SK-N-SH (cell line): ENCODE results near the gene GALNT17. TPM values are rescaled to one million over a fixed set of nuclear protein-coding genes. Genes with fewer than 3 reads are reported as not detected.

ENCODE experiments used
- CTCF ChIA-PET: fragments of 300-600, 350-600 bp; formaldehyde crosslinking; extraction: SDS; loops from one replicate; lab custom pipeline; 2021; lab: Yijun Ruan, JAX
- POLR2A ChIA-PET: fragments of 350-600 bp; sonication (Branson Sonifier 250); formaldehyde crosslinking; extraction: SDS; loops from one replicate; lab custom pipeline; 2020; ENCODE audit warnings: antibody characterized with exemption, inconsistent platforms; lab: Yijun Ruan, JAX
- DNase-seq: peaks from one replicate; pipeline ENCODE4 v3.0.0; 2012
- H2AFZ ChIP-seq: fragments of 200-600 bp; sonication (generic); 2 replicates; pipeline ENCODE4 v1.8.1; 2016; ENCODE audit warnings: antibody characterized with exemption, mild to moderate bottlenecking, low read depth
- H3F3A ChIP-seq: fragments of 200-600 bp; sonication (generic); replicated peaks from 2 replicates; pipeline ENCODE3; 2016; ENCODE audit warnings: antibody characterized with exemption, mild to moderate bottlenecking; ENCODE audit not compliant: insufficient read depth
- H3K27ac ChIP-seq, 2 experiments: fragments of 200-500 bp in 1 of 2; fragments of 200-600 bp in 1 of 2; sonication (Bioruptor generic) in 1 of 2; sonication (generic), shearing (Covaris generic) in 1 of 2; 2 replicates each; pipeline versions ENCODE4 v1.5.1 to v1.6.1; 2014 to 2016; ENCODE audit warnings: low read depth in 2 of 2, inconsistent platforms in 1 of 2, low read length in 1 of 2, mild to moderate bottlenecking in 1 of 2, mixed read lengths in 1 of 2
- H3K27me3 ChIP-seq: fragments of 200-600 bp; sonication (generic), shearing (Covaris generic); 2 replicates; pipeline ENCODE4 v1.6.1; 2016; ENCODE audit warnings: mixed run types; ENCODE audit not compliant: insufficient read depth
- H3K36me3 ChIP-seq, 2 experiments: fragments of 200-500 bp in 1 of 2; fragments of 200-600 bp in 1 of 2; sonication (Bioruptor generic) in 1 of 2; sonication (generic) in 1 of 2; replicated peaks in 1 of 2; 2 replicates each; pipeline versions ENCODE3 to v1.5.1; 2014 to 2016; ENCODE audit warnings: low read length in 1 of 2, mild to moderate bottlenecking in 1 of 2; ENCODE audit not compliant: insufficient read depth in 2 of 2, control insufficient read depth in 1 of 2
- H3K4me1 ChIP-seq, 2 experiments: fragments of 200-500 bp in 1 of 2; fragments of 200-600 bp in 1 of 2; sonication (Bioruptor generic) in 1 of 2; sonication (generic), shearing (Covaris generic) in 1 of 2; 2 replicates each; pipeline versions ENCODE4 v1.5.1 to v1.6.1; 2014 to 2016; ENCODE audit warnings: low read depth in 1 of 2, low read length in 1 of 2, mixed run types in 1 of 2; ENCODE audit not compliant: insufficient read depth in 2 of 2, control insufficient read depth in 1 of 2
- H3K4me2 ChIP-seq: fragments of 200-600 bp; sonication (generic), shearing (Covaris generic); 2 replicates; pipeline ENCODE4 v1.6.1; 2017; ENCODE audit warnings: mixed run types
- H3K4me3 ChIP-seq, 2 experiments: fragments of 200-500 bp in 1 of 2; fragments of 200-600 bp in 1 of 2; sonication (Bioruptor generic) in 1 of 2; sonication (generic), shearing (Covaris generic) in 1 of 2; 2 replicates each; pipeline versions ENCODE4 v1.5.1 to v1.8.1; 2014 to 2016; ENCODE audit warnings: low read depth in 2 of 2, inconsistent platforms in 1 of 2, low read length in 1 of 2, mild to moderate bottlenecking in 1 of 2, mixed read lengths in 1 of 2, moderate library complexity in 1 of 2
- H3K79me2 ChIP-seq: fragments of 200-600 bp; sonication (generic); 2 replicates; pipeline ENCODE4 v1.8.1; 2017; ENCODE audit warnings: mild to moderate bottlenecking; ENCODE audit not compliant: insufficient read depth
- H3K9ac ChIP-seq: fragments of 200-600 bp; sonication (generic); 2 replicates; pipeline ENCODE4 v1.6.1; 2017; ENCODE audit warnings: mixed run types
- H3K9me2 ChIP-seq: fragments of 200-600 bp; sonication (generic); 2 replicates; pipeline ENCODE4 v1.6.1; 2017; ENCODE audit warnings: mixed run types
- H3K9me3 ChIP-seq: fragments of 200-600 bp; sonication (generic); 2 replicates; pipeline ENCODE4 v1.6.1; 2017; ENCODE audit warnings: mixed run types, mild to moderate bottlenecking, moderate library complexity
- H4K20me1 ChIP-seq: fragments of 200-600 bp; sonication (generic); 2 replicates; pipeline ENCODE4 v1.6.1; 2017; ENCODE audit warnings: mild to moderate bottlenecking, mixed run types; ENCODE audit not compliant: insufficient read depth
- ELF1 ChIP-seq: IDR thresholded peaks from 2 replicates; pipeline ENCODE4 v1.4.0; 2012
- EP300 ChIP-seq, 2 experiments: IDR thresholded peaks; 2 replicates each; pipeline versions ENCODE4 v1.4.0 to v1.6.1; 2012; ENCODE audit warnings: borderline replicate concordance in 1 of 2, low read depth in 1 of 2, low read length in 1 of 2
- EZH2phosphoT487 ChIP-seq: fragments of 200-600 bp; sonication (generic); IDR thresholded peaks from 2 replicates; pipeline ENCODE4 v1.6.1; 2017; ENCODE audit warnings: low read depth, mixed run types, mild to moderate bottlenecking, antibody characterized with exemption, moderate library complexity, borderline replicate concordance
- FOSL2 ChIP-seq: IDR thresholded peaks from 2 replicates; pipeline ENCODE4 v1.4.0; 2012; ENCODE audit warnings: low read depth, mild to moderate bottlenecking, moderate library complexity, borderline replicate concordance
- FOXJ3 ChIP-seq: sonication (generic); formaldehyde crosslinking; IDR thresholded peaks from 2 replicates; pipeline ENCODE4 v1.5.1; 2020; ENCODE audit warnings: mild to moderate bottlenecking, missing genetic modification reagents
- GATA2 ChIP-seq: sonication (generic); formaldehyde crosslinking; IDR thresholded peaks from 2 replicates; pipeline ENCODE4 v1.5.0; 2020; ENCODE audit warnings: mild to moderate bottlenecking, missing genetic modification reagents
- MEF2A ChIP-seq: IDR thresholded peaks from 2 replicates; pipeline ENCODE4 v1.4.0; 2012; ENCODE audit warnings: low read depth, borderline replicate concordance
- MXI1 ChIP-seq: IDR thresholded peaks from 2 replicates; pipeline ENCODE4 v1.6.1; 2012; ENCODE audit warnings: mild to moderate bottlenecking, low read depth, low read length, improper control_type of control experiment
- NRF1 ChIP-seq: IDR thresholded peaks from 2 replicates; pipeline ENCODE4 v1.6.1; 2012; ENCODE audit warnings: low read depth, mild to moderate bottlenecking, low read length
- RFX5 ChIP-seq: IDR thresholded peaks from 2 replicates; pipeline ENCODE4 v1.6.1; 2012; ENCODE audit warnings: mild to moderate bottlenecking, improper control_type of control experiment, low read length
- SIN3A ChIP-seq: IDR thresholded peaks from 2 replicates; pipeline ENCODE4 v1.6.1; 2012; ENCODE audit warnings: low read depth, mild to moderate bottlenecking, low read length, moderate library complexity, borderline replicate concordance
- TAF1 ChIP-seq: IDR thresholded peaks from 2 replicates; pipeline ENCODE4 v1.6.1; 2012; ENCODE audit warnings: low read depth, mild to moderate bottlenecking, low read length, moderate library complexity, borderline replicate concordance
- WGBS: methylation state at CpG from one replicate; pipeline ENCODE4 v1.1.6; 2017; ENCODE audit warnings: low lambda C conversion rate; 5-methylcytosine and 5-hydroxymethylcytosine counted together
- polyA plus RNA-seq, 3 experiments: library from polyadenylated mRNA; depleted of rRNA; stranded (reverse); fragments of >200 nt; gene quantifications; 2 replicates each; pipeline ENCODE4 v1.2.3, GENCODE V29; 2012
- TF ChIP-seq, protein P1 (sequence below): fragments of 200-600 bp; sonication (generic); IDR thresholded peaks from 2 replicates; pipeline ENCODE4 v1.6.1; 2017; ENCODE audit warnings: antibody characterized with exemption, mild to moderate bottlenecking, moderate library complexity
- TF ChIP-seq, protein P2 (sequence below): IDR thresholded peaks from 2 replicates; pipeline ENCODE4; 2012
- TF ChIP-seq, protein P3 (sequence below): fragments of 150-350 bp; IDR thresholded peaks from 2 replicates; pipeline ENCODE4 v1.6.1; 2017; ENCODE audit warnings: antibody characterized with exemption, low read length, low read depth, borderline replicate concordance
- TF ChIP-seq, protein P4 (sequence below): IDR thresholded peaks from 2 replicates; pipeline ENCODE4 v1.4.0; 2012; ENCODE audit warnings: low read depth

The GALNT17 gene
- polyA plus RNA-seq, 1 of the 3 experiments (the other 2 are of a cell fraction) = not detected

DNA sequence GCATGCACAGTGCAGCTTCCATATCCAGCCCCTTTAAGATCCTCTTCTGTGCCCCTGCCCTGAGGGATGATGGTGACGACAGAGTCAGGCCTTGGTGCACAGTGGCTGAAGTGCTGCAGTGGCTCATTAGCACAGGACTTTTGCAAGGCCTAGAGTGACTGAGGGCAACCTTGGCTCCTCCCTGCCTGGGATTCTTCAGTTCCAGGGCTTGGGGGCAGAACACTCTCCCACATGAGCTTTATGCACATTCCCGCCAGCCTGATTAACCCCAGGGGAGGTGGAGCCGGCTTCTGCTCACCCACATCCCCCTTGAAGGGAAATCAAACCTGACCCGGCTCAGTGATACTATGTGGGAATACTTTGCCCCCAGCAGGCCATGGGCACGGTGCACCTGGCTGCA, 253.4 kb downstream of the GALNT17 start:
- ChIA-PET POLR2A (no interaction called here), CTCF (no interaction called here)
- no peaks in the 10 kb centered on the region for H3F3A ChIP-seq
- H3K9me3 ChIP-seq = no peaks in the 10 kb centered on the region
- whole genome bisulfite sequencing = 19% methylated on average over 4 of the region's 5 CpGs
- H3K4me1 ChIP-seq = no peaks in the 10 kb centered on the region
- no peak overlapping the region for H3K27ac ChIP-seq
- TF ChIP-seq MEF2A (no peak), NRF1 (no peak), GATA2 (no peak), EP300 (IDR thresholded peaks at IDR 0.05; ENCODE audit: borderline replicate concordance in 1 of 2, low read depth in 1 of 2, low read length in 1 of 2) (no peak), ELF1 (no peak), MXI1 (no peak), SIN3A (no peak), RFX5 (no peak), EZH2phosphoT487 (no peak), TAF1 (no peak), FOSL2 (no peak), FOXJ3 (CRISPR knock-in tag) (no peak)
- TF ChIP-seq, protein P1, sequence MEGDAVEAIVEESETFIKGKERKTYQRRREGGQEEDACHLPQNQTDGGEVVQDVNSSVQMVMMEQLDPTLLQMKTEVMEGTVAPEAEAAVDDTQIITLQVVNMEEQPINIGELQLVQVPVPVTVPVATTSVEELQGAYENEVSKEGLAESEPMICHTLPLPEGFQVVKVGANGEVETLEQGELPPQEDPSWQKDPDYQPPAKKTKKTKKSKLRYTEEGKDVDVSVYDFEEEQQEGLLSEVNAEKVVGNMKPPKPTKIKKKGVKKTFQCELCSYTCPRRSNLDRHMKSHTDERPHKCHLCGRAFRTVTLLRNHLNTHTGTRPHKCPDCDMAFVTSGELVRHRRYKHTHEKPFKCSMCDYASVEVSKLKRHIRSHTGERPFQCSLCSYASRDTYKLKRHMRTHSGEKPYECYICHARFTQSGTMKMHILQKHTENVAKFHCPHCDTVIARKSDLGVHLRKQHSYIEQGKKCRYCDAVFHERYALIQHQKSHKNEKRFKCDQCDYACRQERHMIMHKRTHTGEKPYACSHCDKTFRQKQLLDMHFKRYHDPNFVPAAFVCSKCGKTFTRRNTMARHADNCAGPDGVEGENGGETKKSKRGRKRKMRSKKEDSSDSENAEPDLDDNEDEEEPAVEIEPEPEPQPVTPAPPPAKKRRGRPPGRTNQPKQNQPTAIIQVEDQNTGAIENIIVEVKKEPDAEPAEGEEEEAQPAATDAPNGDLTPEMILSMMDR = no peak
- TF ChIP-seq, protein P2, sequence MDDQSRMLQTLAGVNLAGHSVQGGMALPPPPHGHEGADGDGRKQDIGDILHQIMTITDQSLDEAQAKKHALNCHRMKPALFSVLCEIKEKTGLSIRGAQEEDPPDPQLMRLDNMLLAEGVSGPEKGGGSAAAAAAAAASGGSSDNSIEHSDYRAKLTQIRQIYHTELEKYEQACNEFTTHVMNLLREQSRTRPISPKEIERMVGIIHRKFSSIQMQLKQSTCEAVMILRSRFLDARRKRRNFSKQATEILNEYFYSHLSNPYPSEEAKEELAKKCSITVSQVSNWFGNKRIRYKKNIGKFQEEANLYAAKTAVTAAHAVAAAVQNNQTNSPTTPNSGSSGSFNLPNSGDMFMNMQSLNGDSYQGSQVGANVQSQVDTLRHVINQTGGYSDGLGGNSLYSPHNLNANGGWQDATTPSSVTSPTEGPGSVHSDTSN = no peak
- TF ChIP-seq, protein P3, sequence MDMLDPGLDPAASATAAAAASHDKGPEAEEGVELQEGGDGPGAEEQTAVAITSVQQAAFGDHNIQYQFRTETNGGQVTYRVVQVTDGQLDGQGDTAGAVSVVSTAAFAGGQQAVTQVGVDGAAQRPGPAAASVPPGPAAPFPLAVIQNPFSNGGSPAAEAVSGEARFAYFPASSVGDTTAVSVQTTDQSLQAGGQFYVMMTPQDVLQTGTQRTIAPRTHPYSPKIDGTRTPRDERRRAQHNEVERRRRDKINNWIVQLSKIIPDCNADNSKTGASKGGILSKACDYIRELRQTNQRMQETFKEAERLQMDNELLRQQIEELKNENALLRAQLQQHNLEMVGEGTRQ = no peak
- TF ChIP-seq, protein P4, sequence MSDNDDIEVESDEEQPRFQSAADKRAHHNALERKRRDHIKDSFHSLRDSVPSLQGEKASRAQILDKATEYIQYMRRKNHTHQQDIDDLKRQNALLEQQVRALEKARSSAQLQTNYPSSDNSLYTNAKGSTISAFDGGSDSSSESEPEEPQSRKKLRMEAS = no peak
- no peak overlapping the region for H2AFZ ChIP-seq
- no peaks in the 10 kb centered on the region for H3K79me2 ChIP-seq
- H4K20me1 ChIP-seq = no peaks in the 10 kb centered on the region
- no peak overlapping the region for H3K4me3 ChIP-seq
- H3K9ac ChIP-seq = no peak overlapping the region
- H3K4me2 ChIP-seq = no peak overlapping the region
- H3K9me2 ChIP-seq = no peaks in the 10 kb centered on the region
- DNase-seq = no peak
- H3K36me3 ChIP-seq = no peaks in the 10 kb centered on the region
- H3K27me3 ChIP-seq = no peaks in the 10 kb centered on the region
